ENCODE results near the gene ADH7. TPM values are rescaled to one million over a fixed set of nuclear protein-coding genes. Genes with fewer than 3 reads are reported as not detected.

Gene ADH7
- total and polyA plus RNA-seq, 2 experiments from 2014 or later = not detected

GRCh38 chr4:99400831-99401230 lies 34.3 kb downstream of the ADH7 start (continued):
- TF ChIP-seq CTCF (conservative IDR thresholded peaks at IDR 0.05; ENCODE audit: low read depth in 2 of 2) = no peak
- no peak for TF ChIP-seq EZH2 (IDR thresholded peaks at IDR 0.05; ENCODE audit: low read depth, unreplicated experiment)
- no peak for TF ChIP-seq POLR2AphosphoS5 (IDR thresholded peaks at IDR 0.05; ENCODE audit: low read depth)
- TF ChIP-seq ETS1 (IDR thresholded peaks at IDR 0.05) = no peak

GRCh38 chr4:99399017-99399416 lies 36.1 kb downstream of the ADH7 start:
- H3K27me3 Mint-ChIP-seq (ENCODE audit: insufficient read depth, low read depth, poor library complexity) = no peaks in the 10 kb centered on the region
- Histone ChIP-seq H2AFZ (no peak overlapping the region), H3K36me3 (ENCODE audit: insufficient read depth) (no peaks in the 10 kb centered on the region), H3K4me1 (ENCODE audit: insufficient read depth) (peaks cover 3% of the 10 kb centered on the region), H3K27ac (ENCODE audit: low read depth) (no peak overlapping the region), H3K4me2 (no peak overlapping the region), H3F3A (replicated peaks; ENCODE audit: low read depth) (no peaks in the 10 kb centered on the region), H4K20me1 (replicated peaks; ENCODE audit: insufficient read depth) (no peaks in the 10 kb centered on the region), H3K4me3 (no peak overlapping the region), H3K27me3 (ENCODE audit: insufficient read depth) (no peaks in the 10 kb centered on the region), H3K9me2 (ENCODE audit: insufficient read depth) (no peaks in the 10 kb centered on the region; the same call in 1 of the 2 replicates), H3K79me2 (replicated peaks; ENCODE audit: insufficient read depth) (no peaks in the 10 kb centered on the region)
- H3K27ac Mint-ChIP-seq = no peak overlapping the region
- no peak overlapping the region for H3K4me3 Mint-ChIP-seq
- peaks cover 5% of the 10 kb centered on the region; the same call in 2 of the 3 replicates for H3K4me1 Mint-ChIP-seq
- 0 out of 3 replicates have a peak, but pooled peaks cover 7% of the 10 kb centered on the region for H3K9me3 Mint-ChIP-seq
- no peaks in the 10 kb centered on the region for H3K36me3 Mint-ChIP-seq (ENCODE audit: low read depth)
- ATAC-seq (no peak), DNase-seq (ENCODE audit: low spot score) (no peak)
- TF ChIP-seq JUNB (IDR thresholded peaks at IDR 0.05; ENCODE audit: unreplicated experiment) (no peak), ZNF462 (CRISPR knock-in tag; IDR thresholded peaks at IDR 0.05) (no peak), ZNF114 (CRISPR knock-in tag; IDR thresholded peaks at IDR 0.05) (no peak), EZH2 (IDR thresholded peaks at IDR 0.05; ENCODE audit: low read depth, unreplicated experiment) (no peak), POLR2AphosphoS5 (IDR thresholded peaks at IDR 0.05; ENCODE audit: low read depth) (no peak), CREB1 (CRISPR knock-in tag; IDR thresholded peaks at IDR 0.05; ENCODE audit: low read depth) (no peak), EZH2phosphoT487 (IDR thresholded peaks at IDR 0.05; ENCODE audit: unreplicated experiment) (no peak), NANOG (IDR thresholded peaks at IDR 0.05; ENCODE audit: borderline replicate concordance) (no peak), ETS1 (IDR thresholded peaks at IDR 0.05) (no peak), STAT1 (IDR thresholded peaks at IDR 0.05; ENCODE audit: unreplicated experiment) (no peak), CTCF (conservative IDR thresholded peaks at IDR 0.05; ENCODE audit: low read depth in 2 of 2) (no peak), ZNF331 (CRISPR knock-in tag; IDR thresholded peaks at IDR 0.05; ENCODE audit: low read depth) (no peak)
